Gastrocnemius medialis (tissue), 4 donors: ENCODE results near the gene MEF2C. TPM values are rescaled to one million over a fixed set of nuclear protein-coding genes. Genes with fewer than 3 reads are reported as not detected.

ENCODE experiments used
- ATAC-seq, 2 donors: fragments of 150-250 bp; one replicate each; pipeline ENCODE4 v1.9.1; 2016
- DNase-seq, 2 donors: peaks; one replicate each; pipeline ENCODE4 v3.0.0-alpha.2; 2019
- H3K27ac ChIP-seq, 4 donors: fragments of 200-600 bp; sonication (generic); 1 replicate in 1 of 4; 2 replicates in 3 of 4; pipeline ENCODE4 v1.5.1; 2016 to 2018; ENCODE audit warnings: mild to moderate bottlenecking in 2 of 4, moderate library complexity in 1 of 4
- H3K27me3 ChIP-seq, 3 donors: fragments of 200-600 bp; sonication (generic) in 2 of 3; 1 replicate in 1 of 3; 2 replicates in 2 of 3; pipeline versions ENCODE4 v1.5.1 to v1.6.0; 2016 to 2019; ENCODE audit warnings: mild to moderate bottlenecking in 1 of 3, moderate library complexity in 1 of 3
- H3K36me3 ChIP-seq, 2 donors: fragments of 200-600 bp; sonication (generic) in 1 of 2; one replicate each; pipeline ENCODE4 v1.5.1; 2017 to 2018
- H3K4me1 ChIP-seq, 2 donors: fragments of 200-600 bp; sonication (generic) in 1 of 2; one replicate each; pipeline ENCODE4 v1.5.1; 2016 to 2017; ENCODE audit warnings: mild to moderate bottlenecking in 2 of 2
- H3K4me3 ChIP-seq, 4 donors: fragments of 200-600 bp; sonication (generic) in 3 of 4; 1 replicate in 1 of 4; 2 replicates in 3 of 4; pipeline ENCODE4 v1.5.1; 2016 to 2019; ENCODE audit warnings: mild to moderate bottlenecking in 2 of 4
- H3K9me3 ChIP-seq, 3 donors: fragments of 200-600 bp; sonication (generic) in 2 of 3; 1 replicate in 1 of 3; 2 replicates in 2 of 3; pipeline ENCODE4 v1.5.1; 2016 to 2019
- CTCF ChIP-seq, 5 experiments: fragments of 450-650 bp in 3 of 5; fragments of 200-600 bp in 2 of 5; sonication (generic) in 2 of 5; IDR thresholded peaks in 4 of 5; conservative IDR thresholded peaks in 1 of 5; 1 replicate in 4 of 5; 2 replicates in 1 of 5; pipeline ENCODE4 v1.5.1; 2016 to 2019; ENCODE audit warnings: antibody characterized with exemption in 5 of 5, mild to moderate bottlenecking in 3 of 5, moderate library complexity in 3 of 5
- POLR2A ChIP-seq, 2 donors: fragments of 450-650 bp; IDR thresholded peaks; one replicate each; pipeline ENCODE4 v1.6.1; 2017; ENCODE audit warnings: antibody characterized with exemption in 2 of 2, mild to moderate bottlenecking in 2 of 2, moderate library complexity in 2 of 2
- in situ Hi-C, 4 donors: fragments of 200-750 bp; cut with MboI; loops; one replicate each; pipeline versions ENCODE4 v1.15.0 to v1.8.0; 2017; ENCODE audit warnings: low sequenced_read_pairs in 4 of 4
- intact Hi-C: fragments of 100-400 bp; cut with DNase I; formaldehyde crosslinking; loops from one replicate; pipeline ENCODE4 v1.15.1; 2023; ENCODE audit warnings: low total_unique reads
- total RNA-seq, 4 donors: library from RNA; depleted of rRNA; stranded (reverse); fragments of >200 nt; gene quantifications; one replicate each; pipeline versions ENCODE4 v1.1.0 to v1.2.3, GENCODE V29; 2016

MEF2C gene
- total RNA-seq, 4 donors from 2014 or later = 63.8 to 192 (median 128) TPM

- in situ Hi-C loops = no loop called here
- peaks cover 100% of the 10 kb centered on the region in 3 donors for H3K27me3 ChIP-seq
- ATAC-seq (no peak), DNase-seq (no peak)
- H3K4me3 ChIP-seq = peak overlapping the region in 1 of 4 donors; percentile 16
- intact Hi-C loops = loop anchor here (10.0 kb wide), 1 partner anchor 763 kb away; no protein-coding TSS in a partner anchor
- H3K27ac ChIP-seq = no peak overlapping the region
- no peaks in the 10 kb centered on the region for H3K9me3 ChIP-seq
- TF ChIP-seq CTCF (IDR thresholded peaks at IDR 0.05 in 4 of 5, conservative IDR thresholded peaks at IDR 0.05 in 1 of 5) = no peak
- TF ChIP-seq POLR2A (IDR thresholded peaks at IDR 0.05) = no peak
- no peaks in the 10 kb centered on the region for H3K36me3 ChIP-seq
- H3K4me1 ChIP-seq = peaks cover 0 to 7% of the 10 kb centered on the region in 2 donors
These were observed 215.3 kb downstream of the MEF2C start for GRCh38 chr5:88667496-88668201.
